ENCODE data around the gene ELAVL1. TPM values are rescaled to one million over a fixed set of nuclear protein-coding genes. Genes with fewer than 3 reads are reported as not detected.
A peak's percentile ranks its signal among the peaks of the same experiment; 100 is the strongest.

Gene ELAVL1
- total RNA-seq, 1 donor from 2014 or later: 186 TPM

GRCh38 chr19:8001995-8002849 is 3.2 kb downstream of the ELAVL1 start:
- H3K4me1 Mint-ChIP-seq (ENCODE audit: low read depth): peaks cover 37% of the 10 kb centered on the region
- peaks cover 15% of the 10 kb centered on the region for H3K36me3 Mint-ChIP-seq (ENCODE audit: low read depth)
- H3K27me3 Mint-ChIP-seq (ENCODE audit: insufficient read depth): no peaks in the 10 kb centered on the region
- peak overlapping the region; percentile 86 for H3K4me3 Mint-ChIP-seq
- peak overlapping the region; percentile 81 for H3K27ac Mint-ChIP-seq
- DNase-seq (ENCODE audit: low spot score): peak; percentile 75
- intact Hi-C loops (cut with micrococcal nuclease): loop anchor here (1.0 to 5.0 kb wide), 3 partner anchors 31 to 320 kb away; partner anchors contain the start of genes NDUFA7 and RPS28
- H3K9me3 Mint-ChIP-seq: no peaks in the 10 kb centered on the region

- Mint-ChIP-seq H3K27ac (no peak overlapping the region), H3K36me3 (ENCODE audit: low read depth) (peaks cover 15% of the 10 kb centered on the region), H3K27me3 (ENCODE audit: insufficient read depth) (no peaks in the 10 kb centered on the region), H3K4me1 (ENCODE audit: low read depth) (peaks cover 42% of the 10 kb centered on the region), H3K4me3 (peak overlapping the region; percentile 86), H3K9me3 (no peaks in the 10 kb centered on the region)
- no peak for DNase-seq (ENCODE audit: low spot score)
- intact Hi-C loops (cut with micrococcal nuclease): loop anchor here (5.0 kb wide), 1 partner anchor 321 kb away; the partner anchor contains the start of genes NDUFA7 and RPS28
Measured at GRCh38 chr19:8001651-8001994, 3.8 kb downstream of the ELAVL1 start.

GRCh38 chr19:8000298-8001038 is 5.0 kb downstream of the ELAVL1 start:
- DNase-seq (ENCODE audit: low spot score): no peak
- H3K4me3 Mint-ChIP-seq: no peak overlapping the region
- no peaks in the 10 kb centered on the region for H3K9me3 Mint-ChIP-seq
- peaks cover 15% of the 10 kb centered on the region for H3K36me3 Mint-ChIP-seq (ENCODE audit: low read depth)
- no peaks in the 10 kb centered on the region for H3K27me3 Mint-ChIP-seq (ENCODE audit: insufficient read depth)
- peaks cover 46% of the 10 kb centered on the region for H3K4me1 Mint-ChIP-seq (ENCODE audit: low read depth)
- H3K27ac Mint-ChIP-seq: no peak overlapping the region
- intact Hi-C loops (cut with micrococcal nuclease): loop anchor here (5.0 kb wide), 1 partner anchor 322 kb away; the partner anchor contains the start of genes NDUFA7 and RPS28

GRCh38 chr19:7999376-7999775 is 6.1 kb downstream of the ELAVL1 start:
- Mint-ChIP-seq H3K4me3 (no peak overlapping the region), H3K9me3 (no peaks in the 10 kb centered on the region), H3K27ac (no peak overlapping the region), H3K27me3 (ENCODE audit: insufficient read depth) (no peaks in the 10 kb centered on the region), H3K4me1 (ENCODE audit: low read depth) (peaks cover 52% of the 10 kb centered on the region), H3K36me3 (ENCODE audit: low read depth) (peaks cover 12% of the 10 kb centered on the region)
- intact Hi-C loops (cut with micrococcal nuclease): no loop called here
- DNase-seq (ENCODE audit: low spot score): no peak

- peaks cover 53% of the 10 kb centered on the region for H3K4me1 Mint-ChIP-seq (ENCODE audit: low read depth)
Measured at GRCh38 chr19:7997809-7998480, 7.5 kb downstream of the ELAVL1 start.

GRCh38 chr19:7996883-7997282 is 8.6 kb downstream of the ELAVL1 start:
- H3K36me3 Mint-ChIP-seq (ENCODE audit: low read depth): peaks cover 8% of the 10 kb centered on the region
- no peak overlapping the region for H3K27ac Mint-ChIP-seq
- H3K4me3 Mint-ChIP-seq: no peak overlapping the region
- no peaks in the 10 kb centered on the region for H3K9me3 Mint-ChIP-seq
- H3K27me3 Mint-ChIP-seq (ENCODE audit: insufficient read depth): no peaks in the 10 kb centered on the region
- DNase-seq (ENCODE audit: low spot score): no peak
- H3K4me1 Mint-ChIP-seq (ENCODE audit: low read depth): peaks cover 44% of the 10 kb centered on the region
- intact Hi-C loops (cut with micrococcal nuclease): no loop called here

More at GRCh38 chr19:7997809-7998480, 7.5 kb downstream of the ELAVL1 start:
- Mint-ChIP-seq H3K36me3 (ENCODE audit: low read depth) (peaks cover 14% of the 10 kb centered on the region), H3K9me3 (no peaks in the 10 kb centered on the region), H3K4me3 (no peak overlapping the region), H3K27me3 (ENCODE audit: insufficient read depth) (no peaks in the 10 kb centered on the region), H3K27ac (no peak overlapping the region)
- intact Hi-C loops (cut with micrococcal nuclease): no loop called here
- no peak for DNase-seq (ENCODE audit: low spot score)

- no peak overlapping the region for H3K27ac Mint-ChIP-seq
- no peaks in the 10 kb centered on the region for H3K9me3 Mint-ChIP-seq
- no peak overlapping the region for H3K4me3 Mint-ChIP-seq
- H3K36me3 Mint-ChIP-seq (ENCODE audit: low read depth): peaks cover 12% of the 10 kb centered on the region
- intact Hi-C loops (cut with micrococcal nuclease): no loop called here
- no peak for DNase-seq (ENCODE audit: low spot score)
- peaks cover 33% of the 10 kb centered on the region for H3K4me1 Mint-ChIP-seq (ENCODE audit: low read depth)
- no peaks in the 10 kb centered on the region for H3K27me3 Mint-ChIP-seq (ENCODE audit: insufficient read depth)
Measured at GRCh38 chr19:7995810-7996158, 9.7 kb downstream of the ELAVL1 start.

GRCh38 chr19:7994928-7995809 is 10.3 kb downstream of the ELAVL1 start:
- Mint-ChIP-seq H3K27me3 (ENCODE audit: insufficient read depth) (no peaks in the 10 kb centered on the region), H3K4me1 (ENCODE audit: low read depth) (peaks cover 33% of the 10 kb centered on the region), H3K9me3 (no peaks in the 10 kb centered on the region), H3K36me3 (ENCODE audit: low read depth) (peaks cover 16% of the 10 kb centered on the region), H3K27ac (no peak overlapping the region), H3K4me3 (no peak overlapping the region)
- no peak for DNase-seq (ENCODE audit: low spot score)
- intact Hi-C loops (cut with micrococcal nuclease): no loop called here

GRCh38 chr19:7994114-7994513 is 11.3 kb downstream of the ELAVL1 start:
- Mint-ChIP-seq H3K27me3 (ENCODE audit: insufficient read depth) (no peaks in the 10 kb centered on the region), H3K27ac (no peak overlapping the region), H3K4me3 (no peak overlapping the region), H3K9me3 (no peaks in the 10 kb centered on the region), H3K36me3 (ENCODE audit: low read depth) (peaks cover 13% of the 10 kb centered on the region), H3K4me1 (ENCODE audit: low read depth) (peaks cover 33% of the 10 kb centered on the region)
- intact Hi-C loops (cut with micrococcal nuclease): no loop called here
- no peak for DNase-seq (ENCODE audit: low spot score)

- Mint-ChIP-seq H3K4me3 (no peak overlapping the region), H3K9me3 (no peaks in the 10 kb centered on the region), H3K27ac (no peak overlapping the region), H3K4me1 (ENCODE audit: low read depth) (peaks cover 33% of the 10 kb centered on the region), H3K27me3 (ENCODE audit: insufficient read depth) (no peaks in the 10 kb centered on the region), H3K36me3 (ENCODE audit: low read depth) (peaks cover 17% of the 10 kb centered on the region)
- DNase-seq (ENCODE audit: low spot score): no peak
- intact Hi-C loops (cut with micrococcal nuclease): no loop called here
Measured at GRCh38 chr19:7993560-7993959, 11.9 kb downstream of the ELAVL1 start.

- H3K4me1 Mint-ChIP-seq (ENCODE audit: low read depth): peaks cover 36% of the 10 kb centered on the region
- DNase-seq (ENCODE audit: low spot score): no peak
- no peaks in the 10 kb centered on the region for H3K27me3 Mint-ChIP-seq (ENCODE audit: insufficient read depth)
- no peaks in the 10 kb centered on the region for H3K9me3 Mint-ChIP-seq
- H3K4me3 Mint-ChIP-seq: no peak overlapping the region
- H3K36me3 Mint-ChIP-seq (ENCODE audit: low read depth): peaks cover 25% of the 10 kb centered on the region
- no peak overlapping the region for H3K27ac Mint-ChIP-seq
- intact Hi-C loops (cut with micrococcal nuclease): no loop called here
Measured at GRCh38 chr19:7992575-7992974, 12.9 kb downstream of the ELAVL1 start.

GRCh38 chr19:7989071-7989575 is 16.3 kb downstream of the ELAVL1 start:
- no peak overlapping the region for H3K4me3 Mint-ChIP-seq
- no peaks in the 10 kb centered on the region for H3K9me3 Mint-ChIP-seq
- H3K27ac Mint-ChIP-seq: no peak overlapping the region
- no peak for DNase-seq (ENCODE audit: low spot score)
- peaks cover 19% of the 10 kb centered on the region for H3K4me1 Mint-ChIP-seq (ENCODE audit: low read depth)
- H3K36me3 Mint-ChIP-seq (ENCODE audit: low read depth): peaks cover 38% of the 10 kb centered on the region
- intact Hi-C loops (cut with micrococcal nuclease): no loop called here
- no peaks in the 10 kb centered on the region for H3K27me3 Mint-ChIP-seq (ENCODE audit: insufficient read depth)
